Keratinocyte (primary cell): Measurements from ENCODE around the gene TCTN1. TPM values are rescaled to one million over a fixed set of nuclear protein-coding genes. Genes with fewer than 3 reads are reported as not detected.

Experiments used
- DNase-seq: peaks from one replicate; pipeline ENCODE4 v3.0.0-alpha.2; 2011; ENCODE audit warnings: low read depth, missing footprints, low spot score
- FAIRE-seq: peaks from 2 replicates; lab custom pipeline; 2011; peaks lifted over from hg19 to GRCh38; lab: Jason Lieb, UNC
- H2AFZ ChIP-seq: 2 replicates; pipeline ENCODE4 v1.6.0; 2012; ENCODE audit warnings: low read length, control low read depth, inconsistent platforms; ENCODE audit not compliant: control insufficient read depth
- H3K27ac ChIP-seq: 2 replicates; pipeline ENCODE4 v1.5.1; 2011; ENCODE audit warnings: low read length; ENCODE audit not compliant: control insufficient read depth, insufficient read depth
- H3K27me3 ChIP-seq: 3 replicates; pipeline ENCODE4 v1.6.0; 2011; ENCODE audit warnings: low read length; ENCODE audit not compliant: control insufficient read depth, insufficient read depth; ENCODE audit errors: extremely low read depth
- H3K36me3 ChIP-seq, 2 experiments: 2 replicates in 1 of 2; 3 replicates in 1 of 2; pipeline ENCODE4 v1.5.1; 2011; ENCODE audit warnings: low read length in 2 of 2, mild to moderate bottlenecking in 1 of 2; ENCODE audit not compliant: control insufficient read depth in 2 of 2, insufficient read depth in 2 of 2; ENCODE audit errors: extremely low read depth in 1 of 2
- H3K4me1 ChIP-seq: 3 replicates; pipeline ENCODE4 v1.5.1; 2011; ENCODE audit warnings: low read length; ENCODE audit not compliant: control insufficient read depth, insufficient read depth; ENCODE audit errors: extremely low read depth
- H3K4me2 ChIP-seq: 3 replicates; pipeline ENCODE4 v1.6.0; 2011; ENCODE audit warnings: low read depth, low read length; ENCODE audit not compliant: control insufficient read depth, insufficient read depth; ENCODE audit errors: extremely low read depth
- H3K4me3 ChIP-seq, 3 experiments: fragments of 200-600 bp in 1 of 3; sonication (generic) in 1 of 3; 2 replicates in 2 of 3; 3 replicates in 1 of 3; pipeline ENCODE4 v1.5.1; 2011 to 2016; ENCODE audit warnings: low read length in 3 of 3, mild to moderate bottlenecking in 3 of 3, control low read depth in 2 of 3, inconsistent platforms in 1 of 3, low read depth in 1 of 3, mixed read lengths in 1 of 3, mixed run types in 1 of 3, moderate library complexity in 1 of 3; ENCODE audit not compliant: control insufficient read depth in 2 of 3, insufficient read depth in 2 of 3; ENCODE audit errors: extremely low read depth in 1 of 3
- H3K79me2 ChIP-seq: 2 replicates; pipeline ENCODE4 v1.6.0; 2012; ENCODE audit warnings: low read length; ENCODE audit not compliant: control insufficient read depth, insufficient read depth
- H3K9ac ChIP-seq: 3 replicates; pipeline ENCODE4 v1.6.0; 2011; ENCODE audit warnings: low read length; ENCODE audit not compliant: control insufficient read depth, insufficient read depth; ENCODE audit errors: extremely low read depth
- H3K9me1 ChIP-seq: 3 replicates; pipeline ENCODE4 v1.6.0; 2011; ENCODE audit warnings: low read length; ENCODE audit not compliant: control insufficient read depth, insufficient read depth; ENCODE audit errors: extremely low read depth
- H3K9me3 ChIP-seq: 2 replicates; pipeline ENCODE4 v1.5.1; 2012; ENCODE audit warnings: low read depth, low read length; ENCODE audit not compliant: control insufficient read depth
- H4K20me1 ChIP-seq: 3 replicates; pipeline ENCODE4 v1.6.0; 2011; ENCODE audit warnings: low read length; ENCODE audit not compliant: control insufficient read depth, insufficient read depth; ENCODE audit errors: extremely low read depth
- CTCF ChIP-seq, 3 experiments: IDR thresholded peaks in 1 of 3; conservative IDR thresholded peaks in 1 of 3; optimal IDR thresholded peaks in 1 of 3; 2 replicates in 2 of 3; 3 replicates in 1 of 3; pipeline versions ENCODE3 to v1.5.1; 2011; ENCODE audit warnings: low read length in 3 of 3, mild to moderate bottlenecking in 3 of 3, moderate library complexity in 2 of 3, control low read depth in 1 of 3, inconsistent platforms in 1 of 3; ENCODE audit not compliant: insufficient read depth in 2 of 3; ENCODE audit errors: extremely low read depth in 1 of 3
- EZH2 ChIP-seq: IDR thresholded peaks from one replicate; pipeline ENCODE4 v1.6.1; 2012; ENCODE audit warnings: inconsistent platforms, mild to moderate bottlenecking, low read length, moderate library complexity
- dilution Hi-C: fragments of 300-500 bp; cut with MboI; formaldehyde crosslinking; loops from one replicate; pipeline ENCODE4 v1.7.0; 2020; ENCODE audit warnings: low sequenced_read_pairs; ENCODE audit not compliant: extremely low pct_ligation_motif_present
- polyA plus RNA-seq, 5 experiments: library from polyadenylated mRNA; depleted of rRNA in 3 of 5; stranded (reverse) in 3 of 5; stranded (forward) in 1 of 5; unstranded in 1 of 5; fragments of >200 nt; gene quantifications; 1 replicate in 1 of 5; 2 replicates in 3 of 5; 3 replicates in 1 of 5; pipeline versions ENCODE4 v1.2.1 to v1.2.3, GENCODE V29; 2011 to 2012; ENCODE audit warnings: missing spikeins in 2 of 5, low read depth in 1 of 5, low replicate concordance in 1 of 5

Gene TCTN1
- polyA plus RNA-seq, 1 donor (not counting 4 experiments of a cell fraction or from before 2014, with no cell fraction given): 30.6 TPM

DNA sequence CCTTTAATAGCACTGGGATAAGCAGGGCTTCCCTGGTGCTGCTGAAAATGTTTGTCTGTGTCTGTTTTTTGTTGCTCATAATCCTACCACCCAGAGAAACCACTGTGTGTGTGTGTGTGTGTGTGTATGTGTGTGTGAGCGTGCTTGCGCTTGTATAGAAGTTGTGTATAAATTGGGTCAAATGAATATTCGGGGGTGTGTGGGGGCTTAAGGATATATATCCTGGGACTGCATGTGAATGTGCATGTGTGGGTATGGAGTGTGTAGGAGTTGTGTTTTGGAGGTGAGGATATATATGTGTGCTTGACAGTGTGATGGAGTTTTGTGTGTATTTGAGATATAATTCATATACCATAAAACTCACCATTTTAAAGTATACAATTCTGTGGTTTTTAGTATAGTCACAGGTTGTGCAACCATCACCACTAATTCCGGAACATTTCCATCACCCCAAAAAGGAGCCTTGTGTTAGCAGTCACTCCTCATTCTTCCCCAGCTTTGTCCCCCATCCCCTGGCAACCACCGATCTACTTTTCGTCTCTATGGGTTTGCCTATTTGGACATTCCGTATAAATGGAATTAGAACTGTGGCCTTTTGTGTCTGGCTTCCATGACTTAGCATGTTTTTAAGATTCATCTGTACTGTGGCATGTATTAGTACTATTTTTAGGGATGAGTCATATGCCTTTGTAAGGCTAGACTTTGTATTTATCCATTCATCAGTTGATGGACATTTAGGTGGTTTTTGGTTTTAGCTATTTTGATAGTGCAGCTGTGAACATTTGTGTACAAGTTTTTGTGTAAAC, 25.6 kb downstream of the TCTN1 start:
- Histone ChIP-seq H3K27me3 (no peaks in the 10 kb centered on the region), H4K20me1 (no peaks in the 10 kb centered on the region), H3K79me2 (no peaks in the 10 kb centered on the region), H3K9ac (no peak overlapping the region), H3K4me2 (peak overlapping the region; percentile 24), H3K4me1 (peaks cover 10% of the 10 kb centered on the region), H3K27ac (no peak overlapping the region), H3K9me1 (no peaks in the 10 kb centered on the region), H3K4me3 (no peak overlapping the region), H2AFZ (no peak overlapping the region), H3K9me3 (no peaks in the 10 kb centered on the region), H3K36me3 (peaks cover 0 to 2% of the 10 kb centered on the region in 2 experiments)
- FAIRE-seq: peak; percentile 52
- dilution Hi-C loops: no loop called here
- DNase-seq: no peak
- no peak for TF ChIP-seq EZH2
- TF ChIP-seq CTCF (optimal IDR thresholded peaks at IDR 0.05 in 1 of 3, IDR thresholded peaks at IDR 0.05 in 1 of 3, conservative IDR thresholded peaks at IDR 0.05 in 1 of 3; ENCODE audit: extremely low read depth in 1 of 3, insufficient read depth in 2 of 3, low read length in 3 of 3): no peak

DNA sequence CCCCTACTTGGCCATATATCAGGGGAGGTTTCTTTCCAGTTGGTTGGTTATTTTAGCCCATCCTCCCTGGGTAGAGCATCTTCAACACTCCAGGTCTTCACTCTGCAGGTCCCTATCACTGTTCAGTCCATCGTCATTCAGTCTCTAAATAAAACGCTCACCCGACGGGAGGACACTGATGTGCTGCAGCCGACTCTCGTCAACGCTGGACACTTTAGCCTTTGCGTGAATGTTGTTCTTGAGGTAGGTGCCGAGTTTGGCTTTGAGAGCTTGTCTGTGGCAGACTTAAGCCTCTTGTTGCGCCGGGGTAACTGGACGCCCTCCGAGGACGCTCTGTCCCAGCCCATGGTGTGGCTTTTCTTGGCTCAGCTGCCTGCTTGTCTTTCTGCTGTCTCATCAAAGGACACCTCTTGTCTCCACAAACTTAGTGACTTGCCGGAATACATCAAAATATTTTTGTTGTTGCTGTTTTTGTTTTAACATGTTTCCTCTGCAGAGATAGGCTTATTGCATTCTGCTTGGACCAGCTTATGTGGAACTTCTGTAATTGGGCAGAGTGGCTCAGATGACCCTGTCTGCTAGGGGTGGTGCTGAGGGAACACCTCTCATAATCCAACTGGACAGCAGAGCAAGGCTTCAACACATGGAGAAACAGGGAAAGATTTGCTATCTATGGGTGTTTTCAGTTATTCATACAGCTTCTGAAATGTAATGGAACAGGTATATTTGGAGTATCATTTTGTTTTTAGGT, 26.5 kb downstream of the TCTN1 start:
- Histone ChIP-seq H3K4me2 (no peak overlapping the region), H3K4me1 (peaks cover 10% of the 10 kb centered on the region), H3K27me3 (no peaks in the 10 kb centered on the region), H3K4me3 (no peak overlapping the region), H3K9ac (no peak overlapping the region), H3K36me3 (peaks cover 0 to 3% of the 10 kb centered on the region in 2 experiments), H3K9me1 (no peaks in the 10 kb centered on the region), H3K27ac (no peak overlapping the region), H3K79me2 (no peaks in the 10 kb centered on the region), H4K20me1 (no peaks in the 10 kb centered on the region), H3K9me3 (no peaks in the 10 kb centered on the region), H2AFZ (no peak overlapping the region)
- dilution Hi-C loops: no loop called here
- no peak for DNase-seq
- FAIRE-seq: no peak
- TF ChIP-seq CTCF (optimal IDR thresholded peaks at IDR 0.05 in 1 of 3, IDR thresholded peaks at IDR 0.05 in 1 of 3, conservative IDR thresholded peaks at IDR 0.05 in 1 of 3; ENCODE audit: extremely low read depth in 1 of 3, insufficient read depth in 2 of 3, low read length in 3 of 3) (no peak), EZH2 (no peak)
